ENCODE results near the gene LIPC. TPM values are rescaled to one million over a fixed set of nuclear protein-coding genes. Genes with fewer than 3 reads are reported as not detected.

LIPC gene
- total RNA-seq, 1 experiment from 2014 or later: not detected

DNA sequence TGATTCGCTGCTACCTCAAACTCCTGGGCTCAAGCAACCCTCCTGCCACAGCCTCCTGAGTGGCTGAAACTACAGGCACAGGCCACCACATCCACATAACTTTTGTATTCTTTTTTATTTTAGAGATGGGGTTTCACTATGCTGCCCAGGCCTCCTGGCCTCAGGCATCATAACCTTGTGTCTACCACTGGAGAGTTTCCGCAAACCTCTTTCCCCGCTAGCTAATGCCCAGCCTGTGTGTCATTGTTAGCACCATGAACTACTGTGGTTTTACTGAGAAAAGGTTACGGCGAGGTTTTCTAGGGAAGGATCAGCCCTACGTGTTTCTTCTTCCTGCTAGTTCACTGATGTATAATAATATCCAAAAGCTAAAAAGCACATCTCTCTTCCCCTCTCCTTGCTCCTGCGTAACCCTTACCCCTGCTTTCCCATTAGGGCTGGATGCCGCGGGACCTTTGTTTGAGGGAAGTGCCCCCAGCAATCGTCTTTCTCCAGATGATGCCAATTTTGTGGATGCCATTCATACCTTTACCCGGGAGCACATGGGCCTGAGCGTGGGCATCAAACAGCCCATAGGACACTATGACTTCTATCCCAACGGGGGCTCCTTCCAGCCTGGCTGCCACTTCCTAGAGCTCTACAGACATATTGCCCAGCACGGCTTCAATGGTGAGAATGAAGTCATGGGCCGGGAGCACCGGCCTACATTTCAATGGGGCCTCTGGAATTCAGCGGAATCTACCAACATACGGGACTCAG lies 113.7 kb downstream of the LIPC start:
- intact Hi-C loops (cut with micrococcal nuclease): no loop called here
- Histone ChIP-seq H3K79me2 (ENCODE audit: insufficient read depth, low read length) (no peaks in the 10 kb centered on the region), H4K20me1 (ENCODE audit: insufficient read depth) (no peaks in the 10 kb centered on the region), H3K4me3 (replicated peaks in 1 of 2; ENCODE audit: low read depth in 1 of 2, low read length in 2 of 2) (no peak overlapping the region), H3K4me2 (ENCODE audit: low read length) (no peak overlapping the region), H3K9me2 (ENCODE audit: insufficient read depth) (no peaks in the 10 kb centered on the region), H3K27me3 (ENCODE audit: insufficient read depth, low read length) (no peaks in the 10 kb centered on the region), H3K9me3 (ENCODE audit: control insufficient read depth in 1 of 2, insufficient read depth in 1 of 2, low read depth in 1 of 2, low read length in 2 of 2) (no peaks in the 10 kb centered on the region), H3K36me3 (ENCODE audit: control insufficient read depth in 1 of 2, insufficient read depth in 2 of 2, low read length in 2 of 2) (no peaks in the 10 kb centered on the region), H3K9ac (ENCODE audit: low read length) (no peak overlapping the region), H3K4me1 (ENCODE audit: control insufficient read depth in 1 of 2, insufficient read depth in 2 of 2, low read length in 2 of 2) (peaks cover 18 to 25% of the 10 kb centered on the region in 2 experiments), H3K27ac (ENCODE audit: low read depth, low read length) (no peak overlapping the region; the same call in 1 of the 2 replicates), H2AFZ (ENCODE audit: low read depth, low read length, poor library complexity, severe bottlenecking) (no peak overlapping the region)
- CTCF ChIA-PET: no interaction called here
- POLR2A ChIA-PET: no interaction called here
- DNase-seq (ENCODE audit: low read depth, low spot score) (no peak), ATAC-seq (no peak)
- no TSS peak for BruUV-seq (replicated peaks)
- RAD21 ChIA-PET (ENCODE audit: low non-redundant PET in 1 of 2, low total read pairs in 2 of 2, uncharacterized antibody in 2 of 2, unreplicated experiment in 2 of 2): no interaction called here
- TF ChIP-seq POLR2AphosphoS5 (IDR thresholded peaks at IDR 0.05; ENCODE audit: low read depth, low read length): no peak
- no peak for TF ChIP-seq CBX3 (IDR thresholded peaks at IDR 0.05; ENCODE audit: low read depth)
- no peak for TF ChIP-seq TCF7L2 (IDR thresholded peaks at IDR 0.05; ENCODE audit: borderline replicate concordance, extremely low read depth, insufficient read depth, insufficient read length)
- TF ChIP-seq RAD21 (IDR thresholded peaks at IDR 0.05; ENCODE audit: low read depth): no peak
- TF ChIP-seq EZH2phosphoT487 (IDR thresholded peaks at IDR 0.05; ENCODE audit: borderline replicate concordance): no peak
- TF ChIP-seq, protein P1, sequence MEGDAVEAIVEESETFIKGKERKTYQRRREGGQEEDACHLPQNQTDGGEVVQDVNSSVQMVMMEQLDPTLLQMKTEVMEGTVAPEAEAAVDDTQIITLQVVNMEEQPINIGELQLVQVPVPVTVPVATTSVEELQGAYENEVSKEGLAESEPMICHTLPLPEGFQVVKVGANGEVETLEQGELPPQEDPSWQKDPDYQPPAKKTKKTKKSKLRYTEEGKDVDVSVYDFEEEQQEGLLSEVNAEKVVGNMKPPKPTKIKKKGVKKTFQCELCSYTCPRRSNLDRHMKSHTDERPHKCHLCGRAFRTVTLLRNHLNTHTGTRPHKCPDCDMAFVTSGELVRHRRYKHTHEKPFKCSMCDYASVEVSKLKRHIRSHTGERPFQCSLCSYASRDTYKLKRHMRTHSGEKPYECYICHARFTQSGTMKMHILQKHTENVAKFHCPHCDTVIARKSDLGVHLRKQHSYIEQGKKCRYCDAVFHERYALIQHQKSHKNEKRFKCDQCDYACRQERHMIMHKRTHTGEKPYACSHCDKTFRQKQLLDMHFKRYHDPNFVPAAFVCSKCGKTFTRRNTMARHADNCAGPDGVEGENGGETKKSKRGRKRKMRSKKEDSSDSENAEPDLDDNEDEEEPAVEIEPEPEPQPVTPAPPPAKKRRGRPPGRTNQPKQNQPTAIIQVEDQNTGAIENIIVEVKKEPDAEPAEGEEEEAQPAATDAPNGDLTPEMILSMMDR (IDR thresholded peaks at IDR 0.05 in 2 of 3, conservative IDR thresholded peaks at IDR 0.05 in 1 of 3; ENCODE audit: borderline replicate concordance in 1 of 3, insufficient read depth in 1 of 3, low read depth in 2 of 3, low read length in 2 of 3): no peak
- no peak for TF ChIP-seq JUND (IDR thresholded peaks at IDR 0.05)
- no peak for TF ChIP-seq MAX (IDR thresholded peaks at IDR 0.05)
- no peak for TF ChIP-seq POLR2A (IDR thresholded peaks at IDR 0.05; ENCODE audit: borderline replicate concordance, extremely low read depth, insufficient read depth, insufficient read length)
- no peak for TF ChIP-seq EGR1 (IDR thresholded peaks at IDR 0.05; ENCODE audit: low read depth)
- TF ChIP-seq CEBPB (IDR thresholded peaks at IDR 0.05; ENCODE audit: low read depth): no peak
- no peak for TF ChIP-seq REST (IDR thresholded peaks at IDR 0.05; ENCODE audit: low read depth)
- no peak for TF ChIP-seq SRF (IDR thresholded peaks at IDR 0.05; ENCODE audit: low read depth)
- TF ChIP-seq FOSL1 (IDR thresholded peaks at IDR 0.05; ENCODE audit: low read depth): no peak
- no peak for TF ChIP-seq EZH2 (IDR thresholded peaks at IDR 0.05)
- no peak for TF ChIP-seq SP1 (IDR thresholded peaks at IDR 0.05; ENCODE audit: low read depth)
